Peyer's patch (tissue), 4 donors: ENCODE data around the gene BMPR1B.

ENCODE experiments used
- CTCF ChIP-seq, 6 experiments: fragments of 450-650 bp in 4 of 6; fragments of 200-600 bp in 2 of 6; sonication (generic) in 1 of 6; IDR thresholded peaks; one replicate each; pipeline ENCODE4 v1.5.1; 2017 to 2019; ENCODE audit warnings: antibody characterized with exemption in 6 of 6, mild to moderate bottlenecking in 3 of 6, moderate library complexity in 1 of 6
- POLR2A ChIP-seq, 2 donors: fragments of 450-650 bp; IDR thresholded peaks; one replicate each; pipeline ENCODE4 v1.5.1; 2017; ENCODE audit warnings: antibody characterized with exemption in 2 of 2, mild to moderate bottlenecking in 2 of 2, moderate library complexity in 2 of 2

- TF ChIP-seq POLR2A (IDR thresholded peaks at IDR 0.05) (no peak), CTCF (IDR thresholded peaks at IDR 0.05) (no peak)
These were observed 168.1 kb downstream of the BMPR1B start for GRCh38 chr4:94925764-94926347.
